Measurements from ENCODE around the gene MICAL3. TPM values are rescaled to one million over a fixed set of nuclear protein-coding genes. Genes with fewer than 3 reads are reported as not detected.

The MICAL3 gene
- polyA plus RNA-seq, 1 donor, result 54.3 TPM

- DNase-seq, result no peak
Measured at GRCh38 chr22:17789379-17790200, 234.8 kb downstream of the MICAL3 start.

GRCh38 chr22:17788528-17789378, 235.6 kb downstream of the MICAL3 start:
- no peak for DNase-seq

GRCh38 chr22:17787716-17788330, 236.5 kb downstream of the MICAL3 start:
- DNase-seq, result no peak

- DNase-seq, result no peak
Measured at GRCh38 chr22:17787241-17787640, 237.1 kb downstream of the MICAL3 start.

- peak; percentile 65 for DNase-seq
Measured at GRCh38 chr22:17786435-17787161, 237.8 kb downstream of the MICAL3 start.

GRCh38 chr22:17785185-17786184, 238.9 kb downstream of the MICAL3 start:
- DNase-seq, result no peak

- DNase-seq, result no peak
Measured at GRCh38 chr22:17784776-17785175, 239.6 kb downstream of the MICAL3 start.

- no peak for DNase-seq
Measured at GRCh38 chr22:17783773-17784480, 240.4 kb downstream of the MICAL3 start.

- no peak for DNase-seq
Measured at GRCh38 chr22:17783312-17783711, 241.0 kb downstream of the MICAL3 start.

GRCh38 chr22:17782621-17783020, 241.7 kb downstream of the MICAL3 start:
- DNase-seq, result no peak

- no peak for DNase-seq
Measured at GRCh38 chr22:17782158-17782557, 242.2 kb downstream of the MICAL3 start.

- DNase-seq, result no peak
Measured at GRCh38 chr22:17781319-17782031, 242.9 kb downstream of the MICAL3 start.

GRCh38 chr22:17780741-17781318, 243.5 kb downstream of the MICAL3 start:
- DNase-seq, result no peak

GRCh38 chr22:17780116-17780740, 244.1 kb downstream of the MICAL3 start:
- DNase-seq, result no peak

- no peak for DNase-seq
Measured at GRCh38 chr22:17779286-17780115, 244.9 kb downstream of the MICAL3 start.

- DNase-seq, result no peak
Measured at GRCh38 chr22:17778412-17778976, 245.9 kb downstream of the MICAL3 start.

GRCh38 chr22:17777717-17778044, 246.7 kb downstream of the MICAL3 start:
- no peak for DNase-seq
